Fibroblast of lung (primary cell): ENCODE measurements around the gene SUSD1. TPM values are rescaled to one million over a fixed set of nuclear protein-coding genes. Genes with fewer than 3 reads are reported as not detected.

ENCODE experiments used
- DNase-seq, 2 donors: peaks; one replicate each; pipeline versions ENCODE4 v3.0.0 to v3.0.0-alpha.2; 2010; ENCODE audit warnings: low read depth in 2 of 2
- H2AFZ ChIP-seq: 2 replicates; pipeline ENCODE4 v1.5.1; 2012; ENCODE audit warnings: low read length, control low read depth, inconsistent platforms
- H3K27ac ChIP-seq: 2 replicates; pipeline ENCODE4 v1.5.1; 2011; ENCODE audit warnings: low read length, control low read depth; ENCODE audit not compliant: insufficient read depth
- H3K27me3 ChIP-seq: 2 replicates; pipeline ENCODE4 v1.5.1; 2011; ENCODE audit warnings: mild to moderate bottlenecking, low read length; ENCODE audit not compliant: control insufficient read depth, insufficient read depth
- H3K36me3 ChIP-seq: 2 replicates; pipeline ENCODE4 v1.5.1; 2011; ENCODE audit warnings: low read length; ENCODE audit not compliant: control insufficient read depth, insufficient read depth
- H3K4me1 ChIP-seq: 2 replicates; pipeline ENCODE4 v1.5.1; 2011; ENCODE audit warnings: low read length; ENCODE audit not compliant: control insufficient read depth, insufficient read depth; ENCODE audit errors: extremely low read depth
- H3K4me2 ChIP-seq: 2 replicates; pipeline ENCODE4 v1.5.1; 2011; ENCODE audit warnings: low read length, control low read depth; ENCODE audit not compliant: insufficient read depth; ENCODE audit errors: extremely low read depth
- H3K4me3 ChIP-seq, 4 experiments: fragments of 200-600 bp in 1 of 4; sonication (generic) in 1 of 4; replicated peaks in 1 of 4; 2 replicates each; pipeline ENCODE4 v1.5.1; 2011 to 2016; ENCODE audit warnings: low read length in 4 of 4, low read depth in 3 of 4, mild to moderate bottlenecking in 3 of 4, control low read depth in 2 of 4, inconsistent platforms in 1 of 4, mixed read lengths in 1 of 4; ENCODE audit not compliant: insufficient read depth in 1 of 4; ENCODE audit errors: control extremely low read depth in 1 of 4
- H3K79me2 ChIP-seq: 2 replicates; pipeline ENCODE4 v1.5.1; 2012; ENCODE audit warnings: mild to moderate bottlenecking, low read length, inconsistent platforms; ENCODE audit not compliant: control insufficient read depth, insufficient read depth
- H3K9ac ChIP-seq: 2 replicates; pipeline ENCODE4 v1.5.1; 2011; ENCODE audit warnings: mild to moderate bottlenecking, low read length, control low read depth; ENCODE audit not compliant: insufficient read depth
- H3K9me3 ChIP-seq: 2 replicates; pipeline ENCODE4 v1.5.1; 2012; ENCODE audit warnings: low read depth, low read length; ENCODE audit not compliant: control insufficient read depth, insufficient read depth
- H4K20me1 ChIP-seq: 2 replicates; pipeline ENCODE4 v1.5.1; 2011; ENCODE audit warnings: low read length; ENCODE audit not compliant: control insufficient read depth, insufficient read depth; ENCODE audit errors: extremely low read depth
- CTCF ChIP-seq, 2 donors: IDR thresholded peaks in 1 of 2; conservative IDR thresholded peaks in 1 of 2; 1 replicate in 1 of 2; 2 replicates in 1 of 2; pipeline ENCODE4 v1.5.1; 2011 to 2012; ENCODE audit warnings: low read length in 2 of 2, control low read depth in 1 of 2, inconsistent platforms in 1 of 2, low read depth in 1 of 2, mild to moderate bottlenecking in 1 of 2
- EZH2 ChIP-seq: IDR thresholded peaks from 2 replicates; pipeline ENCODE4 v1.5.1; 2012; ENCODE audit warnings: low read length, control low read depth, mild to moderate bottlenecking; ENCODE audit errors: missing control alignments
- polyA plus RNA-seq, 2 donors: library from polyadenylated mRNA; depleted of rRNA in 1 of 2; stranded (reverse) in 1 of 2; unstranded in 1 of 2; fragments of >200 nt; gene quantifications; 2 replicates each; pipeline ENCODE4 v1.2.1, GENCODE V29; 2011 to 2012; ENCODE audit warnings: missing spikeins in 1 of 2
- total RNA-seq: library from RNA; depleted of rRNA; stranded (reverse); fragments of >200 nt; gene quantifications from 2 replicates; pipeline ENCODE4 v1.2.1, GENCODE V29; 2014

The SUSD1 gene
- total and polyA plus RNA-seq, 2 donors (not counting 1 experiment from before 2014, with no cell fraction given) = 27.4 to 28.6 TPM

GRCh38 chr9:112187404-112187803 lies 12.3 kb upstream of the SUSD1 start:
- no peak overlapping the region for H3K9ac ChIP-seq
- no peak for DNase-seq

GRCh38 chr9:112186695-112187094 lies 11.6 kb upstream of the SUSD1 start:
- Histone ChIP-seq H3K4me3 (no peak overlapping the region), H3K9me3 (no peaks in the 10 kb centered on the region), H3K27me3 (no peaks in the 10 kb centered on the region), H3K9ac (no peak overlapping the region), H3K79me2 (no peaks in the 10 kb centered on the region), H3K4me2 (no peak overlapping the region), H4K20me1 (no peaks in the 10 kb centered on the region), H2AFZ (no peak overlapping the region), H3K36me3 (no peaks in the 10 kb centered on the region), H3K4me1 (no peaks in the 10 kb centered on the region), H3K27ac (no peak overlapping the region)
- TF ChIP-seq EZH2 (no peak), CTCF (conservative IDR thresholded peaks at IDR 0.05 in 1 of 2, IDR thresholded peaks at IDR 0.05 in 1 of 2; ENCODE audit: low read depth in 1 of 2, low read length in 2 of 2) (no peak)
- no peak for DNase-seq

More at GRCh38 chr9:112187404-112187803, 12.3 kb upstream of the SUSD1 start:
- Histone ChIP-seq H3K9me3 (no peaks in the 10 kb centered on the region), H2AFZ (no peak overlapping the region), H3K4me1 (no peaks in the 10 kb centered on the region), H3K27me3 (no peaks in the 10 kb centered on the region), H4K20me1 (no peaks in the 10 kb centered on the region), H3K79me2 (no peaks in the 10 kb centered on the region), H3K4me3 (no peak overlapping the region), H3K4me2 (no peak overlapping the region), H3K27ac (no peak overlapping the region), H3K36me3 (no peaks in the 10 kb centered on the region)
- no peak for TF ChIP-seq CTCF (conservative IDR thresholded peaks at IDR 0.05 in 1 of 2, IDR thresholded peaks at IDR 0.05 in 1 of 2; ENCODE audit: low read depth in 1 of 2, low read length in 2 of 2)
- no peak for TF ChIP-seq EZH2

GRCh38 chr9:112184946-112185345 lies 9.8 kb upstream of the SUSD1 start:
- Histone ChIP-seq H3K9me3 (no peaks in the 10 kb centered on the region), H3K27me3 (no peaks in the 10 kb centered on the region), H4K20me1 (no peaks in the 10 kb centered on the region), H3K4me2 (no peak overlapping the region), H3K4me1 (peaks cover 3% of the 10 kb centered on the region), H3K36me3 (no peaks in the 10 kb centered on the region), H3K79me2 (no peaks in the 10 kb centered on the region), H3K9ac (no peak overlapping the region), H3K27ac (no peak overlapping the region), H2AFZ (no peak overlapping the region), H3K4me3 (no peak overlapping the region)
- TF ChIP-seq EZH2 (no peak), CTCF (conservative IDR thresholded peaks at IDR 0.05 in 1 of 2, IDR thresholded peaks at IDR 0.05 in 1 of 2; ENCODE audit: low read depth in 1 of 2, low read length in 2 of 2) (no peak)
- no peak for DNase-seq
